ENCODE results near the gene PCDH19. TPM values are rescaled to one million over a fixed set of nuclear protein-coding genes. Genes with fewer than 3 reads are reported as not detected.

PCDH19 gene
- total and polyA plus RNA-seq, 2 experiments from 2014 or later, result 0.16 to 0.54 TPM

GRCh38 chrX:100410901-100411801 lies 1.1 kb upstream of the PCDH19 start:
- no peaks in the 10 kb centered on the region for H3K9me2 ChIP-seq (ENCODE audit: insufficient read depth)
- in situ Hi-C loops (cut with MboI), result no loop called here
- H2AFZ ChIP-seq, result peak overlapping the region; percentile 38; the same call in 1 of the 2 replicates
- no peaks in the 10 kb centered on the region for H3K79me2 ChIP-seq (ENCODE audit: insufficient read depth)
- no peaks in the 10 kb centered on the region for H4K20me1 ChIP-seq (ENCODE audit: insufficient read depth)
- H3K4me2 ChIP-seq (ENCODE audit: unreplicated experiment), result peak overlapping the region; percentile 42
- WGBS, 2 experiments (ENCODE audit: low coverage in 1 of 2, low lambda C conversion rate in 2 of 2, missing lambda C conversion rate in 2 of 2), result 0 to 2% methylated on average over 39 to 47 of the region's 53 CpGs
- no peaks in the 10 kb centered on the region for H3K4me1 ChIP-seq (ENCODE audit: insufficient read depth)
- H3K4me3 ChIP-seq, result peak overlapping the region; percentile 40
- H3K9me3 ChIP-seq (ENCODE audit: low read depth), result no peaks in the 10 kb centered on the region
- H3K36me3 ChIP-seq (ENCODE audit: low read depth), result no peaks in the 10 kb centered on the region
- no peaks in the 10 kb centered on the region for H3F3A ChIP-seq (ENCODE audit: insufficient read depth)
- H3K9ac ChIP-seq, result no peak overlapping the region
- no peak overlapping the region for H3K27ac ChIP-seq
- TF ChIP-seq EZH2 (IDR thresholded peaks at IDR 0.05; ENCODE audit: insufficient read depth, poor library complexity, severe bottlenecking), result peak; percentile 80
- no peak for TF ChIP-seq EZH2phosphoT487 (IDR thresholded peaks at IDR 0.05; ENCODE audit: insufficient read depth, low read depth)
- H3K27me3 ChIP-seq (replicated peaks; ENCODE audit: insufficient read depth), result peaks cover 4% of the 10 kb centered on the region; the same call in 1 of the 2 replicates
- DNase-seq, result peak; percentile 18

GRCh38 chrX:100408713-100409609 lies 1.1 kb downstream of the PCDH19 start:
- H3K36me3 ChIP-seq (ENCODE audit: low read depth), result no peaks in the 10 kb centered on the region
- H4K20me1 ChIP-seq (ENCODE audit: insufficient read depth), result no peaks in the 10 kb centered on the region
- no peaks in the 10 kb centered on the region for H3K9me3 ChIP-seq (ENCODE audit: low read depth)
- H3K27ac ChIP-seq, result no peak overlapping the region
- TF ChIP-seq EZH2phosphoT487 (IDR thresholded peaks at IDR 0.05; ENCODE audit: insufficient read depth, low read depth), result no peak
- TF ChIP-seq EZH2 (IDR thresholded peaks at IDR 0.05; ENCODE audit: insufficient read depth, poor library complexity, severe bottlenecking), result no peak
- H3K27me3 ChIP-seq (replicated peaks; ENCODE audit: insufficient read depth), result peaks cover 4% of the 10 kb centered on the region; the same call in 1 of the 2 replicates
- in situ Hi-C loops (cut with MboI), result no loop called here
- no peak overlapping the region for H3K4me2 ChIP-seq (ENCODE audit: unreplicated experiment)
- no peaks in the 10 kb centered on the region for H3K4me1 ChIP-seq (ENCODE audit: insufficient read depth)
- no peaks in the 10 kb centered on the region for H3K79me2 ChIP-seq (ENCODE audit: insufficient read depth)
- H2AFZ ChIP-seq, result peak overlapping the region; percentile 73; the same call in 1 of the 2 replicates
- H3F3A ChIP-seq (ENCODE audit: insufficient read depth), result no peaks in the 10 kb centered on the region
- H3K4me3 ChIP-seq, result peak overlapping the region; percentile 63
- no peak for DNase-seq
- H3K9me2 ChIP-seq (ENCODE audit: insufficient read depth), result no peaks in the 10 kb centered on the region
- H3K9ac ChIP-seq, result no peak overlapping the region
- 1 to 5% methylated on average over 17 to 21 of the region's 87 CpGs for WGBS, 2 experiments (ENCODE audit: low coverage in 1 of 2, low lambda C conversion rate in 2 of 2, missing lambda C conversion rate in 2 of 2)

- peaks cover 4% of the 10 kb centered on the region; the same call in 1 of the 2 replicates for H3K27me3 ChIP-seq (replicated peaks; ENCODE audit: insufficient read depth)
- no peaks in the 10 kb centered on the region for H4K20me1 ChIP-seq (ENCODE audit: insufficient read depth)
- H3K36me3 ChIP-seq (ENCODE audit: low read depth), result no peaks in the 10 kb centered on the region
- no peak overlapping the region for H2AFZ ChIP-seq
- H3K4me2 ChIP-seq (ENCODE audit: unreplicated experiment), result no peak overlapping the region
- 48 to 50% methylated on average over 46 to 64 of the region's 90 CpGs for WGBS, 2 experiments (ENCODE audit: low coverage in 1 of 2, low lambda C conversion rate in 2 of 2, missing lambda C conversion rate in 2 of 2)
- H3K79me2 ChIP-seq (ENCODE audit: insufficient read depth), result no peaks in the 10 kb centered on the region
- no peak overlapping the region for H3K27ac ChIP-seq
- no peak overlapping the region for H3K9ac ChIP-seq
- H3K4me1 ChIP-seq (ENCODE audit: insufficient read depth), result no peaks in the 10 kb centered on the region
- no peaks in the 10 kb centered on the region for H3K9me3 ChIP-seq (ENCODE audit: low read depth)
- in situ Hi-C loops (cut with MboI), result no loop called here
- H3F3A ChIP-seq (ENCODE audit: insufficient read depth), result no peaks in the 10 kb centered on the region
- H3K9me2 ChIP-seq (ENCODE audit: insufficient read depth), result no peaks in the 10 kb centered on the region
- no peak for DNase-seq
- TF ChIP-seq EZH2 (IDR thresholded peaks at IDR 0.05; ENCODE audit: insufficient read depth, poor library complexity, severe bottlenecking) (no peak), EZH2phosphoT487 (IDR thresholded peaks at IDR 0.05; ENCODE audit: insufficient read depth, low read depth) (no peak)
- no peak overlapping the region for H3K4me3 ChIP-seq
Measured at GRCh38 chrX:100407784-100408712, 2.0 kb downstream of the PCDH19 start.
